Gastrocnemius medialis (tissue), 4 donors: ENCODE measurements around the gene ENDOV. TPM values are rescaled to one million over a fixed set of nuclear protein-coding genes. Genes with fewer than 3 reads are reported as not detected.

Experiments used
- ATAC-seq, 2 donors: fragments of 150-250 bp; one replicate each; pipeline ENCODE4 v1.9.1; 2016
- DNase-seq, 2 donors: peaks; one replicate each; pipeline ENCODE4 v3.0.0-alpha.2; 2019
- H3K27ac ChIP-seq, 4 donors: fragments of 200-600 bp; sonication (generic); 1 replicate in 1 of 4; 2 replicates in 3 of 4; pipeline ENCODE4 v1.5.1; 2016 to 2018; ENCODE audit warnings: mild to moderate bottlenecking in 2 of 4, moderate library complexity in 1 of 4
- H3K27me3 ChIP-seq, 3 donors: fragments of 200-600 bp; sonication (generic) in 2 of 3; 1 replicate in 1 of 3; 2 replicates in 2 of 3; pipeline versions ENCODE4 v1.5.1 to v1.6.0; 2016 to 2019; ENCODE audit warnings: mild to moderate bottlenecking in 1 of 3, moderate library complexity in 1 of 3
- H3K36me3 ChIP-seq, 2 donors: fragments of 200-600 bp; sonication (generic) in 1 of 2; one replicate each; pipeline ENCODE4 v1.5.1; 2017 to 2018
- H3K4me1 ChIP-seq, 2 donors: fragments of 200-600 bp; sonication (generic) in 1 of 2; one replicate each; pipeline ENCODE4 v1.5.1; 2016 to 2017; ENCODE audit warnings: mild to moderate bottlenecking in 2 of 2
- H3K4me3 ChIP-seq, 4 donors: fragments of 200-600 bp; sonication (generic) in 3 of 4; 1 replicate in 1 of 4; 2 replicates in 3 of 4; pipeline ENCODE4 v1.5.1; 2016 to 2019; ENCODE audit warnings: mild to moderate bottlenecking in 2 of 4
- H3K9me3 ChIP-seq, 3 donors: fragments of 200-600 bp; sonication (generic) in 2 of 3; 1 replicate in 1 of 3; 2 replicates in 2 of 3; pipeline ENCODE4 v1.5.1; 2016 to 2019
- CTCF ChIP-seq, 5 experiments: fragments of 450-650 bp in 3 of 5; fragments of 200-600 bp in 2 of 5; sonication (generic) in 2 of 5; IDR thresholded peaks in 4 of 5; conservative IDR thresholded peaks in 1 of 5; 1 replicate in 4 of 5; 2 replicates in 1 of 5; pipeline ENCODE4 v1.5.1; 2016 to 2019; ENCODE audit warnings: antibody characterized with exemption in 5 of 5, mild to moderate bottlenecking in 3 of 5, moderate library complexity in 3 of 5
- POLR2A ChIP-seq, 2 donors: fragments of 450-650 bp; IDR thresholded peaks; one replicate each; pipeline ENCODE4 v1.6.1; 2017; ENCODE audit warnings: antibody characterized with exemption in 2 of 2, mild to moderate bottlenecking in 2 of 2, moderate library complexity in 2 of 2
- in situ Hi-C, 4 donors: fragments of 200-750 bp; cut with MboI; loops; one replicate each; pipeline versions ENCODE4 v1.15.0 to v1.8.0; 2017; ENCODE audit warnings: low sequenced_read_pairs in 4 of 4
- intact Hi-C: fragments of 100-400 bp; cut with DNase I; formaldehyde crosslinking; loops from one replicate; pipeline ENCODE4 v1.15.1; 2023; ENCODE audit warnings: low total_unique reads
- total RNA-seq, 4 donors: library from RNA; depleted of rRNA; stranded (reverse); fragments of >200 nt; gene quantifications; one replicate each; pipeline versions ENCODE4 v1.1.0 to v1.2.3, GENCODE V29; 2016

ENDOV gene
- total RNA-seq, 4 donors from 2014 or later: 9.1 to 24.1 (median 18.0) TPM

GRCh38 chr17:80478487-80479245, 63.7 kb downstream of the ENDOV start:
- intact Hi-C loops (loop anchor here (1.0 to 5.0 kb wide), 4 partner anchors 51 to 419 kb away; no protein-coding TSS in a partner anchor), in situ Hi-C loops (no loop called here)
- H3K27me3 ChIP-seq: peaks cover 73 to 86% (median 77%) of the 10 kb centered on the region in 3 donors
- H3K27ac ChIP-seq: no peak overlapping the region
- no peak for DNase-seq
- TF ChIP-seq CTCF (IDR thresholded peaks at IDR 0.05 in 4 of 5, conservative IDR thresholded peaks at IDR 0.05 in 1 of 5) (no peak), POLR2A (IDR thresholded peaks at IDR 0.05) (no peak)
- H3K4me1 ChIP-seq: peaks cover 24 to 32% of the 10 kb centered on the region in 2 donors
- peak overlapping the region; percentile 40 to 61 (median 44) for H3K4me3 ChIP-seq
- H3K9me3 ChIP-seq: no peaks in the 10 kb centered on the region
- ATAC-seq: peak; percentile 20 to 31
- no peaks in the 10 kb centered on the region for H3K36me3 ChIP-seq

GRCh38 chr17:80479246-80479566, 64.2 kb downstream of the ENDOV start:
- ATAC-seq: no peak
- no peak for DNase-seq
- Histone ChIP-seq H3K27me3 (peaks cover 69 to 81% (median 74%) of the 10 kb centered on the region in 3 donors), H3K4me3 (peak overlapping the region in 1 of 4 donors; percentile 46), H3K27ac (no peak overlapping the region), H3K4me1 (peaks cover 24 to 32% of the 10 kb centered on the region in 2 donors), H3K36me3 (no peaks in the 10 kb centered on the region), H3K9me3 (no peaks in the 10 kb centered on the region)
- in situ Hi-C loops (no loop called here), intact Hi-C loops (loop anchor here (5.0 kb wide), 3 partner anchors 52 to 418 kb away; no protein-coding TSS in a partner anchor)
- TF ChIP-seq POLR2A (IDR thresholded peaks at IDR 0.05) (no peak), CTCF (IDR thresholded peaks at IDR 0.05 in 4 of 5, conservative IDR thresholded peaks at IDR 0.05 in 1 of 5) (no peak)

- H3K27ac ChIP-seq: no peak overlapping the region
- ATAC-seq (no peak), DNase-seq (no peak)
- H3K9me3 ChIP-seq: no peaks in the 10 kb centered on the region
- peaks cover 61 to 71% (median 64%) of the 10 kb centered on the region in 3 donors for H3K27me3 ChIP-seq
- H3K4me1 ChIP-seq: peaks cover 16 to 28% of the 10 kb centered on the region in 2 donors
- no peak overlapping the region for H3K4me3 ChIP-seq
- intact Hi-C loops: no loop called here
- in situ Hi-C loops: no loop called here
- H3K36me3 ChIP-seq: no peaks in the 10 kb centered on the region
- TF ChIP-seq POLR2A (IDR thresholded peaks at IDR 0.05) (no peak), CTCF (IDR thresholded peaks at IDR 0.05 in 4 of 5, conservative IDR thresholded peaks at IDR 0.05 in 1 of 5) (no peak)
Measured at GRCh38 chr17:80480248-80480647, 65.3 kb downstream of the ENDOV start.

- H3K27me3 ChIP-seq: peaks cover 57 to 66% (median 62%) of the 10 kb centered on the region in 3 donors
- H3K4me3 ChIP-seq: no peak overlapping the region
- intact Hi-C loops: no loop called here
- no peak overlapping the region for H3K27ac ChIP-seq
- TF ChIP-seq POLR2A (IDR thresholded peaks at IDR 0.05) (no peak), CTCF (IDR thresholded peaks at IDR 0.05 in 4 of 5, conservative IDR thresholded peaks at IDR 0.05 in 1 of 5) (no peak)
- no peaks in the 10 kb centered on the region for H3K36me3 ChIP-seq
- H3K9me3 ChIP-seq: no peaks in the 10 kb centered on the region
- no peak for ATAC-seq
- H3K4me1 ChIP-seq: peaks cover 12 to 23% of the 10 kb centered on the region in 2 donors
- in situ Hi-C loops: no loop called here
- no peak for DNase-seq
Measured at GRCh38 chr17:80481284-80482057, 66.5 kb downstream of the ENDOV start.
